Coronary artery (tissue), 2 donors: ENCODE measurements around the gene ITGAX.

Experiments used
- DNase-seq: peaks from one replicate; pipeline ENCODE4 v3.0.0-alpha.2; 2017; ENCODE audit warnings: low spot score
- H3K27ac ChIP-seq, 2 donors: fragments of 200-600 bp; sonication (generic); one replicate each; pipeline ENCODE4 v1.5.1; 2016 to 2019
- H3K4me3 ChIP-seq: fragments of 200-600 bp; sonication (generic); 2 replicates; pipeline ENCODE4 v1.5.1; 2016; ENCODE audit warnings: mild to moderate bottlenecking, moderate library complexity
- TF ChIP-seq, protein P1 (sequence below): fragments of 200-600 bp; sonication (generic); IDR thresholded peaks from one replicate; pipeline ENCODE4 v1.5.1; 2019; ENCODE audit warnings: antibody characterized with exemption

The ITGAX gene

DNA sequence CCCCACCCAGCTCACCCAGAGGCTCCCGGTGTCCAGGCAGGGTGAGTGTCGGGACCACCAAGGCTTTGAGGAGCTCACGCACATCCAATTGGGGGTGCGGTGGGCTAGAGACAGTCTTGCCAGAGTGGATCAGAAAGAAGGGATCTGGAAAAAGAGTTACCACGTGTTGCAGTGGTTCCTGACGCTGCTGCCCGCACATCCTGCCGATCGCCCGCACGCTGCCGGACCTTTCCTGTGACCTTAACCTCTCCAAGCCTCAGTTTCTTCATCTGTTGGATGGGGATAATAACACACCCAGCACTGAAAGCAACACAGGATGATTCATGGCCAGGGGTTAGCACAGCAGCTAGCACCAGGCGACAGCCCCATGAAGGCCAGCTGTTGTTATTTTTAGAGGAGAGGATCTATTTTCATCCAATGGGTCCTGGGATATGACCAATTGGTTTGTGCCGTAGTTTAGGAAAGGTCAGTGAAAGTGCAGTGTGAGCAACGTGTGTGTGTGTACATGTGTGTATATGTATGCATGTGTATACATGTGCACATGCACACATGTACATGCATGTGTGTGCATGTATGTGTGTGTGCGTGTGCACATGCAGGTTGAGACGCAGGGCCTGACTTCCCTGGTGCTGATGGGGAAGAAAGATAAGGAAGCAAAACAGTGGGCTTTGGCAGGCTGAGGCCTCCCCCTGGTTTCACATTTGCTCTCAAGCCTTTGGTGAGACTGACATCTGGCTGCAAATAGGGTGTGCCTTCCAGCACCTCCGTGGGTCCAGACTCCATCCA, 2.5 kb downstream of the ITGAX start:
- TF ChIP-seq, protein P1, sequence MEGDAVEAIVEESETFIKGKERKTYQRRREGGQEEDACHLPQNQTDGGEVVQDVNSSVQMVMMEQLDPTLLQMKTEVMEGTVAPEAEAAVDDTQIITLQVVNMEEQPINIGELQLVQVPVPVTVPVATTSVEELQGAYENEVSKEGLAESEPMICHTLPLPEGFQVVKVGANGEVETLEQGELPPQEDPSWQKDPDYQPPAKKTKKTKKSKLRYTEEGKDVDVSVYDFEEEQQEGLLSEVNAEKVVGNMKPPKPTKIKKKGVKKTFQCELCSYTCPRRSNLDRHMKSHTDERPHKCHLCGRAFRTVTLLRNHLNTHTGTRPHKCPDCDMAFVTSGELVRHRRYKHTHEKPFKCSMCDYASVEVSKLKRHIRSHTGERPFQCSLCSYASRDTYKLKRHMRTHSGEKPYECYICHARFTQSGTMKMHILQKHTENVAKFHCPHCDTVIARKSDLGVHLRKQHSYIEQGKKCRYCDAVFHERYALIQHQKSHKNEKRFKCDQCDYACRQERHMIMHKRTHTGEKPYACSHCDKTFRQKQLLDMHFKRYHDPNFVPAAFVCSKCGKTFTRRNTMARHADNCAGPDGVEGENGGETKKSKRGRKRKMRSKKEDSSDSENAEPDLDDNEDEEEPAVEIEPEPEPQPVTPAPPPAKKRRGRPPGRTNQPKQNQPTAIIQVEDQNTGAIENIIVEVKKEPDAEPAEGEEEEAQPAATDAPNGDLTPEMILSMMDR, result no peak
- H3K4me3 ChIP-seq, result no peak overlapping the region
- no peak overlapping the region for H3K27ac ChIP-seq
- no peak for DNase-seq

GRCh38 chr16:31360251-31360650, 5.3 kb downstream of the ITGAX start:
- no peak for DNase-seq
- Histone ChIP-seq H3K4me3 (no peak overlapping the region), H3K27ac (no peak overlapping the region)
- TF ChIP-seq, protein P1, result no peak

DNA sequence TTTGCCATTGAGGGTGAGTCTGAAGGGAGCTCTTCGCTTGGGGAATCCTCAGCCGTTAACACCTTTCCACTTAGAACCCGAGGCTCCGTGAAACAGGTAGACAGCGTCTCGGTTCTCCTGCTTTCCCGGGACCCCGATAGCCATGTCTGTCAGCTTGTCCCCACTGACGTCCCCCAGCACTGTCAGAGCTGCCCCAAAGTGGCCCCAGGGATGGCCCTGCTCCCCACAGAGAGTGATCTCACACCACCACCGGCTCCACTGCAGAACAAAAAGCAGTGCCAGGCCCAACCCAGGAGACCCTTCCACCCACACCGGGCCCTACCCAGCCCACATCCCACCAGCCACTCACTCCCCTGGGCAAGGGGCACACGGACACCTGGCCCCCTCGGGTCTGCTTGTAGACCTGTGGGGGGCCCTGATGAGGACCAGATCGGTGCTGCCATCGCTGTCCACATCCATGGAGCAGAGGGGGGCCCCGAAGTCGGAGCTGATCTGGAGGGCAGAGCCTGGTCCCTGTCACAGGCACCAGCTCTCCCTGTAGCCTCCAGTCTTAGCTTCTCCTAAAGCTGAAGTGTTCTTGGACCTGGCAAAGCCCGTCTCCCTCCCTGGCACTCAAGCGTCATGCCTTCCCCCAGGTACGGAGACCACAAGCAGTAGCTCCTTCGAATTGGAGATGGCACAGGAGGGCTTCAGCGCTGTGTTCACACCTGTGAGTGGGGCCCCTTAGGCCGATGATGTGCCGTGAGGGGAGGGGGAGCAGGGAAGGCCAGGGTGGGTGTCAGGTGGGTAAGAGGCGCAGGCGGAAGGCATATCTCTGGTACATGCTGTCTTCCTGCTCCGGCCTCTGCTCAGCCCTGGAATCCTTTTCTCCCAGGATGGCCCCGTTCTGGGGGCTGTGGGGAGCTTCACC, 6.5 kb downstream of the ITGAX start:
- H3K4me3 ChIP-seq, result no peak overlapping the region
- TF ChIP-seq, protein P1, result no peak
- no peak for DNase-seq
- H3K27ac ChIP-seq, result no peak overlapping the region

DNA sequence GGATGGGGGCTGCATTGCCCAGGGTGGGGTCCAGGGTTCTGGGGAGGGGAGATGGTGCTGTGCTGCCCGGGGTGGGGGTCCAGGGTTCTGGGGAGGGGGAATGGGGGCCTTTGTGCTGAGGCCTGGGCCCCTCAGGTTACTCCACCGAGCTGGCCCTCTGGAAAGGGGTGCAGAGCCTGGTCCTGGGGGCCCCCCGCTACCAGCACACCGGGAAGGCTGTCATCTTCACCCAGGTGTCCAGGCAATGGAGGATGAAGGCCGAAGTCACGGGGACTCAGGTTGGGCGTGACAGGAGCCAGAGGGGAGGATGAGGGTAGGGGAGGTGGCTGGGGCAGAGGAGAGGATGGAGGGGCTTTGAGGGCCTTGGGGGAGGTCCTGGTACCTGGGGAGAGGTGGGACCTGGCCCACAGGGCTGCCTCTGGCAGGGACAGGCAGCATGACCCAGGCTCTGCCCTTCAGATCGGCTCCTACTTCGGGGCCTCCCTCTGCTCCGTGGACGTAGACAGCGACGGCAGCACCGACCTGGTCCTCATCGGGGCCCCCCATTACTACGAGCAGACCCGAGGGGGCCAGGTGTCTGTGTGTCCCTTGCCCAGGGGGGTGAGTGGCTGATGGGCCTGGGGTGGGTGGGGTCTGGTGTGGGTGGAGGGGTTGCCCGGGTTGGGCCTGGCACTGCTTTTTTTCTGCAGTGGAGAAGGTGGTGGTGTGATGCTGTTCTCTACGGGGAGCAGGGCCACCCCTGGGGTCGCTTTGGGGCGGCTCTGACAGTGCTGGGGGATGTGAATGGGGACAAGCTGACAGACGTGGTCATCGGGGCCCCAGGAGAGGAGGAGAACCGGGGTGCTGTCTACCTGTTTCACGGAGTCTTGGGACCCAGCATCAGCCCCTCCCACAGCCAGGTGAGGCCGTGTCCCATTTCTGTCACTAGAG, 7.8 kb downstream of the ITGAX start:
- DNase-seq, result no peak
- no peak overlapping the region for H3K4me3 ChIP-seq
- H3K27ac ChIP-seq, result no peak overlapping the region
- TF ChIP-seq, protein P1, result no peak

DNA sequence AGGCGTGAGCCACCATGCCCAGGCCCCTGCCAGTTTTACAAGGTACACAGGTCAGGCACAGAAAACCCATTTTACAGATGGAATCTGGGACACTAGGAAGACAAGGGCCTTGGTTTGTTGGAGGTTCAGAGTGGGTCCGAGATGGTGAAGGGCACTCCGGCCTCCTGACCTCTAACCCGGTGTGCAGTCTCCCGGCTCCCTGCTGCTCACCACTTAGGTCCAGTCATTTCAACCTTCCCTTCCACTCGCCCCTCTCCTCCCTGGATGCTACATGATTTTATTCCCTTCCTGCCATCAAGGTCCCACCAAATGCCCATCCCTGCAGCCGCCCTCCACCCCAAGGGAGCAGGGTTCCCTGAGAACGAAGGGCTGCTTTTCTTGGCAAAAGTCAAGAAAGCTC, 8.7 kb downstream of the ITGAX start:
- H3K27ac ChIP-seq, result no peak overlapping the region
- no peak for DNase-seq
- TF ChIP-seq, protein P1, result no peak
- H3K4me3 ChIP-seq, result no peak overlapping the region

DNA sequence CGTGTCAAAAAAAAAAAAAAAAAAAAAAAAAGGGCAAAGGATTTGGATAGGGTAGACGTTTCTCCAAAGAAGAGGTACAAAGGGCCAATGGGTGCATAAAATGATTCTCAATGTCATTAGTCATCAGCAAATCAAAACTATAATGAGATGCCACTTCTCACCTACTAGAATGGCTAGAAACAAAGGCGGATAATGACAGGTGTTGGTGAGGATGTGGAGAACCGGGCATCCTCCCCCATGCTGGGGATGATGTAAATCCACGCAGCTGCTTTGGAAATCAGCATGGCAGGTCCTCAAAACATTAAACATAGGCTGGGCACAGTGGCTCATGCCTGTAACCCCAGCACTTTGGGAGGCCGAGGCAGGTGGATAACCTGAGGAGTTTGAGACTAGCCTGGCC, 9.4 kb downstream of the ITGAX start:
- H3K4me3 ChIP-seq, result no peak overlapping the region
- TF ChIP-seq, protein P1, result no peak
- H3K27ac ChIP-seq, result no peak overlapping the region
- DNase-seq, result no peak
